LHCN-M2 (cell line): ENCODE results near the gene TRMT10A. TPM values are rescaled to one million over a fixed set of nuclear protein-coding genes. Genes with fewer than 3 reads are reported as not detected.
A peak's percentile ranks its signal among the peaks of the same experiment; 100 is the strongest.

Experiments
- DNase-seq: peaks from one replicate; pipeline ENCODE4 v3.0.0-alpha.2; 2012; ENCODE audit warnings: low read depth
- polyA plus RNA-seq: library from polyadenylated mRNA; unstranded; fragments of >200 nt; gene quantifications from one replicate; pipeline ENCODE4 v1.2.1, GENCODE V29; 2012; ENCODE audit warnings: missing spikeins
- total RNA-seq: library from RNA; depleted of rRNA; stranded (reverse); fragments of >200 nt; gene quantifications from 2 replicates; pipeline ENCODE4 v1.2.3, GENCODE V29; 2014; rRNA removed

The TRMT10A gene, protein sequence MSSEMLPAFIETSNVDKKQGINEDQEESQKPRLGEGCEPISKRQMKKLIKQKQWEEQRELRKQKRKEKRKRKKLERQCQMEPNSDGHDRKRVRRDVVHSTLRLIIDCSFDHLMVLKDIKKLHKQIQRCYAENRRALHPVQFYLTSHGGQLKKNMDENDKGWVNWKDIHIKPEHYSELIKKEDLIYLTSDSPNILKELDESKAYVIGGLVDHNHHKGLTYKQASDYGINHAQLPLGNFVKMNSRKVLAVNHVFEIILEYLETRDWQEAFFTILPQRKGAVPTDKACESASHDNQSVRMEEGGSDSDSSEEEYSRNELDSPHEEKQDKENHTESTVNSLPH
- total RNA-seq, result 6.0 and 9.6 TPM in 2 replicates
- polyA plus RNA-seq, result 2.0 TPM

DNA sequence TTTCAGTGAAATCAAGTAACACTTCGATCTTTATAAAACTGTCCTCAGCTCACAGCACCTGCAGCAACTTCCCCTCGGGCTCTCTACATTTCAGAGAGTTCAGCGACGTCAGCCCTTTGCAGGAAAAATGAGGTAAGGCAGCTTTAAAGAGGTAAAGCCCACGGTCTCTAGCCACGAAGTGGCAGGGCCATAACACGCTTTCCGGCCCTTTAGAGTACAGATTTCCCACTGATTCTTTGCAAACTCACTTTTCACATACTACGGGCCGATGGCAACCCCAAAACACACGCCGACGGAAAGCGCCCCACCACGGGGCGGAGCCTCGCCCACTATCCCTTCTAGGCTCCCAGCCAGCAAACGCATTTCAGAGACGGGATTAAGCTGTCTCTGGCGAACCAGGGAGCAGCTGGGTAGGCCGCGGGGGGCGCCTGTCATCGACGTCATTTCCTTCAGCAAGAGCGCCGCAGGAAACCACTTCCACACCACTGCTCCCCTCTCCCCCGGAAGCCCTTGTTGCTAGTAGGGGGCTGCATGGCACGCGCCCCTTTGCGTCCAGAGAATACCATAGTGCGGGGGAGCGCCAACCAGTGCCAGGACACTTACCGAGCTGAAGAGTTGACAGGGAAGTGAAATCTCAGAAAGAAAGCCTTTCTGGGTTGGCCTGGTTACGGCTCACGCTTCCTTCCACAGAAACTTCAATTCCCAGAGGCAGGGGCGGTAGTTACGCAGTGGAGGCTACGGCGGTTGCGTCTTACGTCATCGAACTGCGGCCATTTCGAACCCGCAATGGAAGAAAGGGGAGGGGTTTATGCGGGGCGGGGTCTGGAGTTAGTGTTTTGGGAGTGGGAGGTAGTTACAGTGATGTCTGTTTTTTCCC, at the start of gene TRMT10A:
TSS of gene TRMT10A (minus strand) at position 730 of the 877 bp plus-strand sequence. CDS start 4,701 bp downstream, outside the sequence.
- peak; percentile 97 for DNase-seq

DNA sequence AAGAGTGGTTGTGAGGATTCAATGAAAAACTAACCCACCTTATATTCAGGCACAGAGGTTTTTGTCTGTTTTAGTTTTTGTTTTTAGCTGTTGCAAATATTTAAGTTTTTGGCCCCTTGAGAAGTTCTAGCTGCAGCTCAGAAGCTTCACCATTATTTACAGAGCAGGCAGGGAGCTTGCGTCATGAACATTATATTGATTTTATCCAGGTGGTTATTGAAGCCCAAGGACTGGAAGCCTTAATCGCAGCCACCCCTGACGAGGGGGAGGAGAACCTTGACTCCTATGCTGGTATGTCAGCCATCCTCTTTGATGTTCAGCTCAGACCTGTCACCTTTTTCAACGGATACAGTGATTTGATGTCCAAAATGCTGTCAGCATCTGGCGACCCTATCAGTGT, 48.9 kb upstream of the TRMT10A start:
- no peak for DNase-seq

DNA sequence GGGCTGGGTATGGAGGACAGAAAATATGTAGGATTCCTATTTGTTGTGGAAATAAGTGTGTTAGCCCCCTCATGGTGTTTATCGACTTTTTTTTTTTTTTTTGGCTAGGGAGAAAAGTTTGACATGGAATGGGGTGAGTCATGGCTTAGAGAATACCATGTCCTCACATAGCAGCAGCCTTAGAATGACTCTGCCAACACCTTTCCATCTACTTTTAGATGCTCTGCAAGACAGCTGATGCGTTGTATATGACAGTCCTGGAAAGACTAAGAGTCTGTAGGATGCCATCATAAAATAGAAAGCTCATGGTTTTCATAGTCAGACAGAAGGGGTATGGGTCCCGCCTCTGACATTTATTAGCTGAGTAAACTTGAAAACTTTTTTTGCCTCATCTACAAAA, 48.4 kb upstream of the TRMT10A start:
- no peak for DNase-seq

DNA sequence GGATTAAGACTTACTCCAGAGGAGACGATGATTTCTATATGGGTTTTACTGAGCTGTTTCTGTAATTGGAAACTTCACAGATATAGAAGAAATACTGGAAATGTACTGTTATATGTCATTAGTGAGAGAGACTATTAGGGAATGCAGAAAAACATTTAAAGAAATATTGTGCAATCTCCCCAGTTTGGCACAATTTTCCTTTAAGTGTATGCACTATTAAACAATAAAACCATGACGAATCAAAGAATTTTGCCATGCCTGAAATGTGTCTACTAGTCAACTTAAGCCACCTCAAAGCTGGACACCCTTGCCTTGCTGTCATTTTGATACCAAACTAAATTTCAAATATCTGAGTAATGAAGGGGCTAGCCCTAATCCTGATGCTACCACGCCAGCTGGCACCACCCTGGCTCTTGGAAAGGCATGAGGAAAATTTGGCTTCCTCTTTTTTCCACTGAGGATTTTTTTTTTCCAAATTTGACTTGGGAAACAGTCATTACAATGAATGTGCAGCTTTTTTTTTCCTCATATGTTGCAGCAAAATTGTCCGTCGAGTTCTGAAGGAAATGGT, 46.9 kb upstream of the TRMT10A start:
- DNase-seq, result no peak

DNA sequence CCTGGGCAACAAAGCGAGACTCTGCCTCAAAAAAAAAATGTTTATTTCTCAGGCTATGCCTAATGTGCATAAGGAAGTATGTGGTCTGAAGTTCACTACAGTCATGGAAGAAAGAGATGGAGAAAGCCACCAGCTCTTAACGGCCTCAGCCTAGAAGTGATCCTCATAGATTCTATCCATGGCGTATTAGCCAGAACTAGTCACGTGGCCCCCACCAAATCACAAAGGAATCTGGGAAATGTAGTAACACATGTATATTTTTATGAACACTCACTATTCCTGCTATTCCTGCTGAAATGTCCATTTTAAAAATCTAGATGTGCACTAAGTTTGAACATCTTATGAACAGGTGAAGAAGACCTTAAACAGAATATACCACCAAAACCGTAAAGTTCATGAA, 44.6 kb upstream of the TRMT10A start:
- no peak for DNase-seq

DNA sequence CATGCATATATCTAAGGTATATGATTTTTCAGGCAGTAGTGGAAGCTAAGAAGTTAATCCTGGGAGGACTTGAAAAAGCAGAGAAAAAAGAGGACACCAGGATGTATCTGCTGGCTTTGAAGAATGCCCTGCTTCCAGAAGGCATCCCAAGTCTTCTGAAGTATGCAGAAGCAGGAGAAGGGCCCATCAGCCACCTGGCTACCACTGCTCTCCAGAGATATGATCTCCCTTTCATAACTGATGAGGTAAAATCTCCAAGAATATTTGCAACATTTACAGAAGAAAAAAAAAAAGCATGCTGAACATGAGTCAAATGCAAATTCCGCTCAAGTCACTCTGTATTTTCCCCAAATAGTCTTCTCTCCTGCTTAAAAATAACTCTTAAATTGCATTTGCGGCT, 42.9 kb upstream of the TRMT10A start:
- no peak for DNase-seq

DNA sequence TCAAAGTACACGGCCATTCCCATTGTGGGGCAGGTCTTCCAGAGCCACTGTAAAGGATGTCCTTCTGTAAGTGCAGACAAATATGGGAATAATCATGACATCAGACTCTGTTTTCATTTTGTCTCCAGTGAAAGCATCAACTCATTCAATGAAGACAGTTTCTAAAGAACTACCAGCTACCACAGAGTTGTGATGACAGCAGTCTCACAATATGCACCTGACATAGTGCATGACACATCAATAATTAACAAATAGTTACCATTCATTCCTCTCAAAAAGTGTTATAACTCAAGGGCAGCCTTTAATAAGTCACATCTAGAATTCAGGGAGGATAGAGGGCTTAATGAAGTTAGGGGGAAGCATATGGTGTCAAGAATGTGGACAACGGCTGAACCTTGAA, 31.0 kb upstream of the TRMT10A start:
- no peak for DNase-seq

DNA sequence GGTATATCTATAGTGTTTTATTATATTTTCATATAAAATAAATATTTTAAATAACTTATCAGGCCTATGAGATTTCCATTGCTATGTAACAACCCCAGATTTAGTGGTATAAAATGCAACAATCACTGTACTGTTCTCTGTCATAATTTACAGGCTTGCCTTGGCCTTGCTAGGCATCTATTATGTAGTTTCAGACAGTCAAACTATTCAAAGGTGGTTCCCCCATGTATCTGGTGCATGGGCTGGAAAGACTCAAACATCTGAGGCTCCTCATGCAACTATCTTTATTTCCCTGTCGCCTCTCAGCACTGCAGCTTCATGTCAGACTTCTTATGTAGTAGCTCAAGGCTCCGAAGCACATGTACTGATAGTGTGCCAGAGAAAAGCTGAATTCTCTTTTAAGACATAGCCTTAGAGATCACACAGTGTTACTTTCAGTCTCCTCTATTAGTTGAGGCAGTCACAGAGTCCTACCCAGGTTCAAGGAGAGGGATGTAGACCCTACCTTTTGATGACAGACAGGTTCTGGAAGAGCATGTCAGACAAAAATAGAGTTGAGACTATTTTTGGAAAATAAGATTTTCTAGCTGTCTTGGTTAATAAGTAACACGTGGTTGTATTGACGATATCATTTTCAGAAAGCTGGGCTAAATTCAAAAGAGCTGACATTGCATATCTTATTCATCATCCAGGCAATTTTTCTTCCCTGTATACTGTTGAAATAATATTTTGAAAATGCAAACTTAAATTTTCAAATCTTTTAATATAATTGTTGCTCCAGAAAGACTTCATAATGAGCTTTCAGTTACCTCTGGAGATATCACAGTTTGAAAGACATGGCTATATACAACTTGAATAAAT, 30.2 kb upstream of the TRMT10A start:
- no peak for DNase-seq

DNA sequence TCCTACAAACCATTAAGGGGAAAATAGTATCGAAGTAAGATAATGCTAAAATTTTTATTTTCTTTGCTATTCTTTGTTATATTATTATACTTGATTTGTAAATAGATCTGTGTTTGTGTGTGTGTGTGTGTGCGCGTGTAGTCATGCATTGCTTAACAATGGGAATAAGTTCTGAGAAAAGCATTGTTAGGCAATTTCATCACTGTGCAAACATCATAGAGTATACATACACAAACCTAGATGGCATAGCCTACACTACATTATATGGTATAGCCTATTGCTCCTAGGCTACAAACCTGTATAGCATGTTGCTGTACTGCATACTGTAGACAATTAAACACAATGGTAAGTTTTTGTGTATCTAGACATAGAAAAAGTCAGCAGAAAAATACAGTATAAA, 27.9 kb upstream of the TRMT10A start:
- no peak for DNase-seq

DNA sequence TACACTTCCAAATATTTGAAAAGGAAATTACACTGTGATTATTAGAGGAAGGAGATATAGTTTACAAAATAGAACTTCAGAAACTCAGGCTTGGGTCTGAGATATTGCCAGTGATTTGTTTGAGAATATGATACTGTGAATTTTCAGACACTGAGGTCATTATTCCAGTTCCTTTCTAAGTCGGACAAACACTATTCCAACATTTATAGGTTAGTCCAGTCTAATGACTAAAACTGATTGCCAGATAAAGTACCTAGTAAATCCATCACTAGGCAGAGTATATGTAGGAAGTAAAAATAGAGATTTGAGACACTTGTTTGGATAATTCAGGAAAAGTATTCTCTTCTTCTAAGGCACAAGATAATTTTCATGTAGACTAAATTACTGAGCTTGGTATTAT, 24.0 kb upstream of the TRMT10A start:
- DNase-seq, result no peak

DNA sequence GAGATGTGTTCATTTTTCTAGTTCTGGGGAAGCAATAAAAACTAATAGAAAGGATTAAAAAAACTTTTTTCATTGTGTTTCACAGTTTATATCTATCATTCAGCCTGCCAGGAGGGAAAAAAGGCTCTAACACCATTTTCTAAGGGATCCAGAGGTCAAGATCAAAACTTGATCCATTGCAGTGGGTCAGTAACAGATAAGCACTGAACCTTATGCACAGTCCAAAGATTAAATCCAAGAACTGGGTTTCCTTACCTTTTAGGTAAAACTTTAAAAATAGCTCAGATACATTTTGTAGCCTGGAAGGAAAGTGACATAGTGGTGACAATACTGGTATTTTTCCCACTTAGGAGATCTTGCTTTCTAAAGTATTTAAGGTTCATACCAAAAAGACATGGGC, 23.5 kb upstream of the TRMT10A start:
- DNase-seq, result no peak

DNA sequence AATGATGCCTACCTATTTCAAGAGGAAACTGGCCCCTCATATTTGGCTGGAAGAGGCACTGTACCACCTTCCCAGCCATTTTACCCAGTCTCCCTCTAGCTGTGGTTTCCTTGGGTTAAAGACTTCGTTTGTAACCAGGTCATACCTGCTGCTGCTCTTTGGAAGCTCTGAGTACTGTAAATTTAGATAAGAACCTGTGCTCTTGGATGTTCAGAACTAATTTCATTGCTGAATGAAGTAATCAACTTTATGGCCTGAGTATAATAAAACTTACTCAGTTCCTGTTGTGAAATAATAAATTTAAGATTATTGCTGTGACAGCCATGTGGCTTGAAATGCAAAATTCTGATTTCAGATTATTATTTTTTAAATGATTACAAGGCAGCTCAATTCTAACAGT, 23.0 kb upstream of the TRMT10A start:
- DNase-seq, result no peak

DNA sequence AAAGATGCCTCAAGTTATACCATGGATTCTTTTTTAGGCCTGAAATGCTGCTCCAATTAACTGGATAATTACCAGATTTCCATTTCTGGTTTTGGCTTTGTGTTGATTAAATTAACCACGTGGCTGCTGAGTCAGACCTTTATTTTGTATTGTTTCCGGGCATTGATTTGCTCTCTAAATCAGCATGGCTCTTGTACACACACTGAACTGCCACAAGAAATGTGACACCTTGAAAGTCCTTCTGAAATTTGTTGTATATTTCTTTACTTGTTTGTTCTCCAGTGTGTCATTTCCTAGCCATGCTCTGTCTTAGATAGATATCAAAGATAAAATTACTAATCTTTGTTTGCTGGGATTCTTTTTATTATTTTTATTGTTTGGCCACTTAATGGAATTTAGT, 22.5 kb upstream of the TRMT10A start:
- DNase-seq, result no peak

DNA sequence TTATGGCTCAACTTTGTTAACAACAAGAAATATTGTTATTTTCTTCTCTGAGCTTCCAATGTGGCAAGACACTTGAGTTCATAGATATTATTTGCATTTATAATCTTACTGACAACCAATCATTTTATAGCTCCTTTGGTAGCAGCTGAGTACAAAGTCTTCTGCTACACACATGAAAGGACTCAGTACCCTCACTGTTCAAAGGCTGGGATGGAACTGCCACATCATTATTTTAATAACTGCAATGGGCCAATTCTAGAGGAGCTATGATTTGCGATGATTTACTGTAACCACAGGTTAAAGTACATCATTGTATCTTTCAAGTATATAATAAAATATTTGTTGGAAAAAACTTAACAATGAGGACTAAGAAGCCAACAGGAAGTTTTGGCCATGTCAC, 21.7 kb upstream of the TRMT10A start:
- no peak for DNase-seq

DNA sequence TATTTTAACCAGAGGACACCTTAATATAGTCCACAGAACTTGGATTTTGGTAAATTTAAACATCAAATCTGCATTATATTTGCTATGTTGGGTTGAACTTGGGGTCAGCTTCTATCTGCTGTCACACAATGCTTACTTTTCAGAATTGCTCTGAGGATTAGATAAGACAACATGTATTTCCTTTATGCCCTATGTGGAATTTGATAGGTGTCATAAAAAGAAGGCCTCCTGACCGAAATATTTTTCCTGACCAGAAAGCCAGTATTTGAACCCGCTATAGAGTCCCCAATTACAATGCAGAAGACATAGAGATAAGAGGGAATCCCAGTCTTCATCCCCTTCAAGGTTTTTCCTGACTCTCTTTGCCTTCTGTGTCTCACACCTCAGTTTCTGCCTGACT, 14.9 kb upstream of the TRMT10A start:
- no peak for DNase-seq

DNA sequence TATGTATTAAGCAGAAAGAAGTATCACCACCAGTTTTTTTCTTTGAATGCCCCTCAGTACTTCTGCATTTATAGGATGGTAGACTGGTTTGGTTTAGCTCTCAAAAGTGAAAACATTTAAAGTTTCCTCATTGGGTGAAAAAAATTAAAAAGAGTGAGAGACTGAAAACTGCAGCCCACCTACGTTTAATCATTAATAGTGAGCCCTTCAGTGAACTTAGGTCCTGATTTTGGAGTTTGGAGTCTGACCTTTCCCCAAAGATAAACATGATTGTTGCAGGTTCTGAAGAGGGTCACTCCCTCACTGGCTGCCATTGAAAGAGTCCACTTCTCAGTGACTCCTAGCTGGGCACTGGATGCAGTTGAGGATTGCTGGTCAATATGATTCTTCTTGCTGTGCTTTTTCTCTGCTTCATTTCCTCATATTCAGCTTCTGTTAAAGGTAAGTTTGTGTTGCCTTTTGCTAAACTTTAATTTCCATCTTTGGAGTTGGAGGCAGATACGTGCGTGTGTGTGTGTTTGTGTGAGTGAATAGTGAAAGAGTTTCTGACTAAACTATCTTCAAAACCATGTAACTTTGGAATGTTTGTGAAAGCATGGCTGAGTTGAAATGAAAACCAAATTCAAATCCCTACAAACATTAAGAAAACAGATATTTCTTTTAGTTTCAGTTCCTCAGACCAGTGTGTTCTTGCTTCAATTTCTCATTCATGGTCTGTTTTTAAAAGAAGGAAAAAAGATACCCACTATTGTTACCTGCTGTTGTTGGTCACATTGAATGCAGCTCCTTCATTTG, 10.9 kb upstream of the TRMT10A start, which contains the start of gene MTTP:
TSS of gene MTTP (plus strand) at position 295 of the 795 bp plus-strand sequence. CDS start at position 381, 86 bp downstream.
- no peak for DNase-seq

DNA sequence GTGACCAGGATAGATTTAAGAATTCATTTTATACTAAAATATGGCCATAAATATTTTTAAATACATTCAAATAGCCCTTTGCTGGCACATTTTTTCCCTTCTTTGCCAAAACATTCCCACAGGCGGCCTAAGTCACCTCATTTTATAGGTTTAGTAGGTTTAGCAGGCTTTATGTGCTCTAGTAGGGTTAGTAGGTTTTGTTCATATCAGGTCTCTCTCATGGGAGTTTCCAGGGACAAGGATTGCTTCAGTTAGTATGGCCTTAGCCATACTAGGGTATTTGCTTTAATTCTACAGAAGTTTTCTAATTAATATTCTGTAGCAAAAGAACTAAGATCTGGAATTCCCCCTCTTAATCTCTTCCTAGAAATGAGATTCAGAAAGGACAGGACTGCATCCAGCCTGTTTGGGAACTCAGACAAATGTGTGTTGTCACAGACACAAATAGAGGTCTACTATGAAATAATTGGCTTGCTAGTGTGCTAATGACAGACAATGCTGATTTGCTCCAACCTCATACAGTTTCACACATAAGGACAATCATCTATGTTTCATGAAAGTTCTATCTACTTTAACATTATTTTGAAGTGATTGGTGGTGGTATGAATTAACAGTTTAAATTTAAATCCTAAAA, 10.0 kb upstream of the TRMT10A start:
- DNase-seq, result no peak

DNA sequence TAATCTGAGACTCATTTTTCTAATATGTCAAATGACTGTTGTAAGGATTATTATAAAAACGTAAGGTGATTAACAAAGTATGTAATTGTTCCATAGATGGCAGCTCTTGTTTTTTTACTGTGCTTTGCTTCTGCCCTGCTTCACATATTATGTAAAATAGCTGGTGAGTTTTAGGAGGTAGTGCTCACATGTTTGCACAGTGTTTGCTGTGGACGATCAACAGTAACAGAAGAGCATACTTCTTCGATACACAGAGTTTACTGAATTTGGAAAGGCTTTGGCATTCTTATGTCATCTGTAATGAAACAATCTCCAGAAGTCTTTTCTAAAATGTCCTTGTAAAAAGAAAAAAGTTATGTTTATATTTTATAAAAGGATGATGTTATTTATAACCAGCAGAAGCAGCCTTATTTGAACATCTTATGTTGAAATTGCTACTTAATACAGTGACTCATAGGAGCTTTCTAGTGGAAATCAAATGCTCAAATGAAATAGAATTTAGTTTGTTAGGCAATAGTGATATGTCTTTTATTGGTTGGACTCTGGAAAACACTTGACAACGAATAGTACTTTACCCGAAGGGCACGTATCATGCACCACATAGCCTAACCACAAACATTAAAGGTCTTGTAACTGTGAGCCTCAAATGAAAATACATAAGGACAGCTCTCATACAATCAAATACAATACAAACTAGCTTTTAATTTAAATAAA, 8.8 kb upstream of the TRMT10A start:
- DNase-seq, result peak; percentile 27

DNA sequence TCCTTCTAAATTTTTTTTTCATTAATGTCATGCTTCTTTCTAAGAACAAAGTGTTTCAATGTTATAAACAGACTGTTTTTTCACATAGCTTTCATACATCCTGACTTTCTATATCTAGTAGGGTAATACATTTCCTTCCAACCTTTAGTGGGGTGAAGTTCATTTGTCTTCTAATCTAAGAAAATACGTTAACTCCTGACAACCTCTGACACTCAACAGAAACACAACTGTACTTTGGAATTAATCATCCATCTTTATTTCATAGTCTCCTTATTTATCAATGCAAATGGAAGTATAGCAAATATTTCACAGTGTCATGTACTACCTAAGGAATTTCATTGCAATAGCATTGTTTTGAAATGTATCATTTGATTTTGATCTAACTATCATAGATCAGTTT, 8.0 kb upstream of the TRMT10A start:
- DNase-seq, result no peak
